Gastroesophageal sphincter (tissue), 3 donors: ENCODE data around the gene TGFBR2.

ENCODE experiments used
- CTCF ChIP-seq, 4 experiments: fragments of 200-600 bp in 2 of 4; fragments of 450-650 bp in 2 of 4; sonication (generic) in 1 of 4; IDR thresholded peaks; one replicate each; pipeline ENCODE4 v1.5.1; 2017 to 2019; ENCODE audit warnings: antibody characterized with exemption in 4 of 4, mild to moderate bottlenecking in 2 of 4, moderate library complexity in 2 of 4
- EP300 ChIP-seq: sonication (generic); formaldehyde crosslinking; IDR thresholded peaks from one replicate; pipeline ENCODE4 v1.6.1; 2017; ENCODE audit warnings: antibody characterized with exemption, mild to moderate bottlenecking
- POLR2A ChIP-seq, 2 donors: fragments of 450-650 bp; IDR thresholded peaks; one replicate each; pipeline ENCODE4 v1.6.1; 2017; ENCODE audit warnings: antibody characterized with exemption in 2 of 2, mild to moderate bottlenecking in 2 of 2, moderate library complexity in 1 of 2
- POLR2AphosphoS5 ChIP-seq: sonication (generic); formaldehyde crosslinking; IDR thresholded peaks from one replicate; pipeline ENCODE4 v1.6.1; 2017; ENCODE audit warnings: antibody characterized with exemption

GRCh38 chr3:30646181-30646876 is 39.9 kb downstream of the TGFBR2 start:
- TF ChIP-seq POLR2A (IDR thresholded peaks at IDR 0.05) (no peak), EP300 (no peak), CTCF (IDR thresholded peaks at IDR 0.05) (no peak), POLR2AphosphoS5 (no peak)
